ENCODE results near the gene TTYH1. TPM values are rescaled to one million over a fixed set of nuclear protein-coding genes. Genes with fewer than 3 reads are reported as not detected.

Gene TTYH1
- total and polyA plus RNA-seq, 2 of the 4 experiments (the other 2 are of a cell fraction), result not detected

- Histone ChIP-seq H3K4me2 (ENCODE audit: low read depth, low read length) (no peak overlapping the region), H3K4me3 (ENCODE audit: insufficient read depth, low read depth, low read length) (no peak overlapping the region), H2BK120ac (ENCODE audit: low read depth, low read length) (no peak overlapping the region), H3K27ac (ENCODE audit: insufficient read depth, low read length) (no peak overlapping the region), H2AK9ac (replicated peaks; ENCODE audit: low read depth, low read length, poor library complexity) (no peak overlapping the region), H3K36me3 (ENCODE audit: control insufficient read depth, insufficient read depth, low read length) (no peaks in the 10 kb centered on the region), H2BK20ac (ENCODE audit: low read depth, low read length) (no peak overlapping the region), H2BK5ac (ENCODE audit: low read depth, low read length, poor library complexity, severe bottlenecking) (no peak overlapping the region), H3K18ac (ENCODE audit: low read depth, low read length) (no peak overlapping the region), H4K8ac (ENCODE audit: low read depth in 2 of 2, low read length in 2 of 2) (no peak overlapping the region), H3K4me1 (ENCODE audit: control insufficient read depth, insufficient read depth, low read length) (no peaks in the 10 kb centered on the region), H3K9me3 (ENCODE audit: control insufficient read depth, insufficient read depth, low read length) (peaks cover 11% of the 10 kb centered on the region), H4K91ac (ENCODE audit: insufficient read depth, low read depth, low read length) (no peak overlapping the region), H3K4ac (ENCODE audit: low read depth, low read length) (no peak overlapping the region), H3K9me1 (ENCODE audit: insufficient read depth, low read length) (no peaks in the 10 kb centered on the region), H3K56ac (ENCODE audit: extremely low read depth, insufficient read depth, low read length) (no peak overlapping the region), H3K79me1 (ENCODE audit: low read depth in 1 of 2, low read length in 2 of 2) (no peaks in the 10 kb centered on the region), H3K14ac (replicated peaks; ENCODE audit: low read depth, low read length) (no peak overlapping the region), H2AK5ac (ENCODE audit: low read depth, low read length) (no peak overlapping the region), H2AFZ (replicated peaks; ENCODE audit: low read length, poor library complexity) (no peak overlapping the region), H2BK15ac (ENCODE audit: low read depth, low read length) (no peak overlapping the region), H4K20me1 (ENCODE audit: insufficient read depth, low read length) (no peaks in the 10 kb centered on the region), H4K5ac (ENCODE audit: low read depth, low read length) (no peak overlapping the region), H3K23ac (ENCODE audit: low read depth, low read length) (no peak overlapping the region), H3K9ac (ENCODE audit: low read depth, low read length) (no peak overlapping the region), H3K27me3 (ENCODE audit: control insufficient read depth, insufficient read depth, low read length) (no peaks in the 10 kb centered on the region)
- DNase-seq, result no peak
- WGBS, 2 experiments (ENCODE audit: extremely low coverage in 2 of 2, insufficient read length in 1 of 2), result no CpG with 5 or more reads among the region's 11 CpGs
- intact Hi-C loops (cut with micrococcal nuclease), result no loop called here
- POLR2A ChIA-PET (ENCODE audit: unreplicated experiment), result no interaction called here
- TF ChIP-seq RAD21 (IDR thresholded peaks at IDR 0.05; ENCODE audit: low read length) (no peak), MAZ (IDR thresholded peaks at IDR 0.05; ENCODE audit: borderline replicate concordance, low read depth, low read length) (no peak), RCOR1 (IDR thresholded peaks at IDR 0.05; ENCODE audit: insufficient replicate concordance, low read length) (no peak), MAFK (IDR thresholded peaks at IDR 0.05; ENCODE audit: low read depth, low read length) (no peak), RFX5 (IDR thresholded peaks at IDR 0.05; ENCODE audit: low read depth, low read length) (no peak), ELK1 (IDR thresholded peaks at IDR 0.05; ENCODE audit: borderline replicate concordance, low read depth, low read length) (no peak)
- ATAC-seq (ENCODE audit: low read depth), result no peak
- dilution Hi-C loops (cut with HindIII; ENCODE audit: low sequenced_read_pairs, unreplicated experiment), result no loop called here
- in situ Hi-C loops (cut with MboI; ENCODE audit: low sequenced_read_pairs), result no loop called here
- BruUV-seq (replicated peaks), result no TSS peak
- CTCF ChIA-PET, result no interaction called here
Measured at GRCh38 chr19:54376610-54377285, 38.5 kb upstream of the TTYH1 start.

Data from IMR-90 (cell line).